Measurements from ENCODE around the gene HACD1.
A peak's percentile ranks its signal among the peaks of the same experiment; 100 is the strongest.

DNA sequence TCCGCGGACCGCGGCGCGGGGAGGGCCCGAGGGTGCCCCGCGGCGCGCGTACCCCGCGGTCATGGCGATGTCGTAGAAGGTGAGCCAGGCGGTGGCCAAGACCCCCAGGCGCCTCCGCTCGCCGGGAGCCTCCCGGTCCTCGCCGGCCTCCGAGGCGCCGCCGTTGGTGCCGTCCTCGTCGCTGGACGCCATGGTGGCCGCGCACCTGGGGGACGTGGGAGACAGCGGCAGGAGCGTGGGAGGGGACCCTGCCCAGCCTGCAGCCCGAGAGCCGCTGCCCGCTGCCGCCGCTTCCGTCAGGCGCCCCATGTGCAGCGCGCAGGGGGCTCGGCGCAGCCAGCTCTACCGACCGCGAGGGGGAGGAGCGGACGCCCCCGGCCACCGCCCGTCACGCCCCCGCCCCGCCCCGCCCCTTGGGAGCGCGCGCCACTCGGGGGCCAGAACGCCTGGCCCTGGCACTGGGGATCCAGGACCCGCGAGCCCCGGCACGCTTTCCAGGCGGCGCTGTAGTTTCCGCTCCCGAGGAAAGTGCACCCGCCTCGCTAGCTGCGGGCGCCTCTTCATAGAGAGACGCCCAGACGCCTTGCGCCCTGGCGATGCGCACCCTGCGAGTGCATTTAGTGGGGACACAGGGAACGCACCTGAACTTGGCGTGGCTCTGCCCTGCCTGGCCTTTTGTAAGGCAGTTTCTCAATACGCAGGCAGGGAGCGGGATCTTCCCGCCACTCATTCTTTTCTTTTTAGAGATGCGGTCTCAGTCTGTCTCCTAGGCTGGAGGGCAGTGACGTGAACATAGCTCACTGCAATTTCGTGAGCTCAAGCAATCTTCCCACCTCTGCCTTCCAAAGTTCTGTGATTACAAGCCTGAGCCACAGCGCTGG lies at the start of gene HACD1:
- TF ChIP-seq POLR2A (IDR thresholded peaks at IDR 0.05; ENCODE audit: low read length) = peak; percentile 40
- no peak for TF ChIP-seq GATA1 (IDR thresholded peaks at IDR 0.05; ENCODE audit: low read depth, low read length)

All from erythroblast (primary cell).